Endothelial cell of umbilical vein (primary cell): ENCODE results near the gene FGD5. TPM values are rescaled to one million over a fixed set of nuclear protein-coding genes. Genes with fewer than 3 reads are reported as not detected.

Experiments
- BruUV-seq: library from RNA; stranded (reverse); fragments of 400-500 nt; replicated peaks from 2 replicates; lab custom pipeline; 2021; lab: Mats Ljungman, UMichigan
- CTCF ChIA-PET: fragments of 300-600, 350-600 bp; sonication (Branson Sonifier 250); formaldehyde crosslinking; loops from one replicate; lab custom pipeline; 2021; ENCODE audit warnings: antibody characterized with exemption, inconsistent platforms; lab: Charles Lee
- POLR2A ChIA-PET: fragments of 300-600, 350-600 bp; sonication (Branson Sonifier 250); formaldehyde crosslinking; loops from one replicate; lab custom pipeline; 2021; ENCODE audit warnings: antibody characterized with exemption, inconsistent platforms; lab: Charles Lee
- DNase-seq: peaks from one replicate; pipeline ENCODE4 v3.0.0-alpha.2; 2011; ENCODE audit warnings: low read depth, low spot score
- FAIRE-seq: peaks from 2 replicates; lab custom pipeline; 2011; peaks lifted over from hg19 to GRCh38; lab: Jason Lieb, UNC
- H2AFZ ChIP-seq: 2 replicates; pipeline ENCODE4 v1.6.0; 2012; ENCODE audit warnings: low read depth, low read length, control low read depth, inconsistent platforms
- H3K27ac ChIP-seq: 2 replicates; pipeline ENCODE4 v1.5.1; 2011; ENCODE audit warnings: low read depth, mild to moderate bottlenecking, control low read depth, low read length, moderate library complexity; ENCODE audit not compliant: insufficient read depth
- H3K27me3 ChIP-seq, 2 experiments: 2 replicates each; pipeline versions ENCODE4 v1.6.0 to v1.6.1; 2011; ENCODE audit warnings: low read length in 2 of 2, mixed read lengths in 1 of 2; ENCODE audit not compliant: control insufficient read depth in 2 of 2, insufficient read depth in 2 of 2
- H3K36me3 ChIP-seq, 2 experiments: 2 replicates in 1 of 2; 3 replicates in 1 of 2; pipeline ENCODE4 v1.5.1; 2011; ENCODE audit warnings: low read length in 2 of 2, mild to moderate bottlenecking in 1 of 2, moderate library complexity in 1 of 2; ENCODE audit not compliant: control insufficient read depth in 2 of 2, insufficient read depth in 2 of 2; ENCODE audit errors: extremely low read depth in 1 of 2
- H3K4me1 ChIP-seq: 3 replicates; pipeline ENCODE4 v1.5.1; 2011; ENCODE audit warnings: mild to moderate bottlenecking, low read length; ENCODE audit not compliant: control insufficient read depth, insufficient read depth; ENCODE audit errors: extremely low read depth
- H3K4me2 ChIP-seq: 2 replicates; pipeline ENCODE4 v1.6.1; 2011; ENCODE audit warnings: low read length, control low read depth, mixed read lengths; ENCODE audit not compliant: insufficient read depth
- H3K4me3 ChIP-seq, 3 experiments: fragments of 200-600 bp in 1 of 3; sonication (generic), shearing (Covaris generic) in 1 of 3; replicated peaks in 1 of 3; 2 replicates each; pipeline ENCODE4 v1.5.1; 2011 to 2016; ENCODE audit warnings: control low read depth in 3 of 3, low read length in 3 of 3, mild to moderate bottlenecking in 2 of 3, inconsistent platforms in 1 of 3, low read depth in 1 of 3, moderate library complexity in 1 of 3; ENCODE audit not compliant: insufficient read depth in 1 of 3
- H3K79me2 ChIP-seq: 2 replicates; pipeline ENCODE4 v1.6.0; 2012; ENCODE audit warnings: low read length, inconsistent platforms; ENCODE audit not compliant: control insufficient read depth, insufficient read depth
- H3K9ac ChIP-seq: replicated peaks from 2 replicates; pipeline ENCODE3; 2011; ENCODE audit warnings: low read length, control low read depth; ENCODE audit not compliant: insufficient read depth; ENCODE audit errors: extremely low read depth
- H3K9me1 ChIP-seq: replicated peaks from 3 replicates; pipeline ENCODE4 v1.6.0; 2011; ENCODE audit warnings: mild to moderate bottlenecking, low read length; ENCODE audit not compliant: control insufficient read depth, insufficient read depth; ENCODE audit errors: extremely low read depth
- H3K9me3 ChIP-seq: replicated peaks from 2 replicates; pipeline ENCODE4 v1.5.1; 2012; ENCODE audit warnings: low read length, inconsistent platforms; ENCODE audit not compliant: control insufficient read depth, insufficient read depth
- H4K20me1 ChIP-seq: replicated peaks from 2 replicates; pipeline ENCODE3; 2011; ENCODE audit warnings: mild to moderate bottlenecking, low read length; ENCODE audit not compliant: control insufficient read depth, insufficient read depth; ENCODE audit errors: extremely low read depth
- CTCF ChIP-seq, 2 donors: IDR thresholded peaks; 1 replicate in 1 of 2; 2 replicates in 1 of 2; pipeline ENCODE4 v1.5.1; 2011; ENCODE audit warnings: low read length in 2 of 2, mild to moderate bottlenecking in 2 of 2, moderate library complexity in 2 of 2, control low read depth in 1 of 2, inconsistent platforms in 1 of 2, low read depth in 1 of 2; ENCODE audit not compliant: insufficient read depth in 1 of 2; ENCODE audit errors: extremely low read depth in 1 of 2
- EZH2 ChIP-seq: IDR thresholded peaks from 2 replicates; pipeline ENCODE4 v1.6.1; 2012; ENCODE audit warnings: borderline replicate concordance, low read depth, mild to moderate bottlenecking, moderate library complexity, low read length, inconsistent platforms; ENCODE audit not compliant: severe bottlenecking
- FOS ChIP-seq: IDR thresholded peaks from 2 replicates; pipeline ENCODE4 v1.6.1; 2011; ENCODE audit warnings: mild to moderate bottlenecking, low read length, moderate library complexity, borderline replicate concordance; ENCODE audit not compliant: insufficient read depth
- GATA2 ChIP-seq: IDR thresholded peaks from 2 replicates; pipeline ENCODE4 v1.7.0; 2011; ENCODE audit warnings: low read depth, mild to moderate bottlenecking, moderate library complexity, mixed read lengths, low read length; ENCODE audit not compliant: insufficient read length, insufficient read depth
- JUN ChIP-seq: IDR thresholded peaks from 2 replicates; pipeline ENCODE4 v1.6.1; 2011; ENCODE audit warnings: borderline replicate concordance, low read depth; ENCODE audit not compliant: insufficient read length, insufficient read depth
- MAX ChIP-seq: IDR thresholded peaks from 2 replicates; pipeline ENCODE4 v1.6.1; 2011; ENCODE audit not compliant: insufficient read depth, insufficient read length
- MYC ChIP-seq: IDR thresholded peaks from one replicate; pipeline ENCODE4 v1.6.1; 2011; ENCODE audit warnings: mild to moderate bottlenecking, low read depth, low read length
- POLR2A ChIP-seq: IDR thresholded peaks from 2 replicates; pipeline ENCODE4 v1.6.1; 2012; ENCODE audit warnings: low read depth, mild to moderate bottlenecking, control low read depth, low read length
- POLR2AphosphoS5 ChIP-seq: IDR thresholded peaks from 2 replicates; pipeline ENCODE4 v1.6.1; 2012; ENCODE audit warnings: low read depth, mild to moderate bottlenecking, control low read depth, low read length, moderate library complexity; ENCODE audit not compliant: insufficient read depth
- dilution Hi-C: fragments of 300-500 bp; cut with MboI; formaldehyde crosslinking; loops from one replicate; pipeline ENCODE4 v1.15.0; 2019; ENCODE audit warnings: low sequenced_read_pairs; ENCODE audit not compliant: extremely low pct_ligation_motif_present
- intact Hi-C: fragments of 100-400 bp; cut with micrococcal nuclease; formaldehyde crosslinking; loops from one replicate; pipeline ENCODE4 v1.10.0; 2022
- polyA plus RNA-seq, 4 experiments: library from polyadenylated mRNA; depleted of rRNA in 3 of 4; stranded (reverse) in 3 of 4; unstranded in 1 of 4; fragments of >200 nt; gene quantifications; 2 replicates each; pipeline versions ENCODE4 v1.2.1 to v1.2.3, GENCODE V29; 2011 to 2012; ENCODE audit warnings: missing spikeins in 1 of 4
- total RNA-seq: library from RNA; stranded (reverse); gene quantifications from 2 replicates; pipeline ENCODE4 v1.2.3, GENCODE V29; 2021

Gene FGD5
- total and polyA plus RNA-seq, 2 donors (not counting 3 experiments of a cell fraction or from before 2014, with no cell fraction given), result 49.6 to 134 TPM

- Histone ChIP-seq H3K79me2 (peaks cover 80% of the 10 kb centered on the region), H3K9me1 (no peaks in the 10 kb centered on the region), H3K4me2 (no peak overlapping the region), H3K4me3 (no peak overlapping the region), H3K36me3 (no peaks in the 10 kb centered on the region), H4K20me1 (peaks cover 6% of the 10 kb centered on the region), H3K27ac (no peak overlapping the region), H3K4me1 (no peaks in the 10 kb centered on the region), H3K9ac (no peak overlapping the region), H3K27me3 (no peaks in the 10 kb centered on the region), H2AFZ (no peak overlapping the region), H3K9me3 (no peaks in the 10 kb centered on the region)
- CTCF ChIA-PET, result interaction anchor here (0.7 kb wide), 1 partner anchor 10 kb away, joined by 3 read pairs; no protein-coding TSS in a partner anchor
- TF ChIP-seq EZH2, result no peak
- no peak for TF ChIP-seq MAX
- no peak for TF ChIP-seq POLR2A
- TF ChIP-seq FOS, result no peak
- TF ChIP-seq GATA2, result no peak
- TF ChIP-seq JUN, result no peak
- TF ChIP-seq POLR2AphosphoS5, result no peak
- TF ChIP-seq CTCF (IDR thresholded peaks at IDR 0.05; ENCODE audit: extremely low read depth in 1 of 2, insufficient read depth in 1 of 2, low read depth in 1 of 2, low read length in 2 of 2), result no peak
- TF ChIP-seq MYC, result no peak
- FAIRE-seq, result no peak
- BruUV-seq, result no TSS peak
- POLR2A ChIA-PET, result interaction anchor here (0.7 kb wide), 1 partner anchor 36 kb away, joined by 3 read pairs; no protein-coding TSS in a partner anchor
- intact Hi-C loops, result no loop called here
- DNase-seq, result no peak
- dilution Hi-C loops, result no loop called here
Measured at GRCh38 chr3:14957153-14957552, 138.4 kb downstream of the FGD5 start.
